Neural progenitor cell (in vitro differentiated cells): ENCODE results near the gene GBF1.

Source experiments
- EZH2 ChIP-seq: fragments of 200-600 bp; sonication (generic); IDR thresholded peaks from 2 replicates; pipeline ENCODE4 v1.6.1; 2017; ENCODE audit warnings: antibody characterized with exemption, mild to moderate bottlenecking, moderate library complexity
- TF ChIP-seq, protein P1 (sequence below): fragments of 200-600 bp; sonication (generic); IDR thresholded peaks from 2 replicates; pipeline ENCODE4 v1.5.1; 2017; ENCODE audit warnings: antibody characterized with exemption, mild to moderate bottlenecking

DNA sequence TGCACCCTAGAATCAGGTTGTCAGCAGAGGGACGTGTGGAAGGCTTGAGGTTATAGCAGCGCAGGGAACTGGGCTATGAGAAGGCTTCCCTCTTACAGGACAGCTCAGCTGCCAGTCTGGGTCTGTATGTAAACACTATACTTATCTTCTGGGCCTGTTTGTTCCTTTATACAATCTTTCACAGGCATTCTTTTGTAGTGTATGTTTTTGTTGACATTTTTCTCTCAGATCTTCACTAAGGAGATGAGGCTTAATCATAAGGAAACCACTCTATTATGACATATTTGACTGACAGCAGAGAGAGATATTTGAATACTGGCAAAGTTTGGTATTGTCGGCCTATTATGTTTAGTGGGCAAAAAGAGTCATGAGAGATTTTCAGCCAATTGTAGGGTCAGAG is 929 bp downstream of the GBF1 start:
- no peak for TF ChIP-seq EZH2
- TF ChIP-seq, protein P1, sequence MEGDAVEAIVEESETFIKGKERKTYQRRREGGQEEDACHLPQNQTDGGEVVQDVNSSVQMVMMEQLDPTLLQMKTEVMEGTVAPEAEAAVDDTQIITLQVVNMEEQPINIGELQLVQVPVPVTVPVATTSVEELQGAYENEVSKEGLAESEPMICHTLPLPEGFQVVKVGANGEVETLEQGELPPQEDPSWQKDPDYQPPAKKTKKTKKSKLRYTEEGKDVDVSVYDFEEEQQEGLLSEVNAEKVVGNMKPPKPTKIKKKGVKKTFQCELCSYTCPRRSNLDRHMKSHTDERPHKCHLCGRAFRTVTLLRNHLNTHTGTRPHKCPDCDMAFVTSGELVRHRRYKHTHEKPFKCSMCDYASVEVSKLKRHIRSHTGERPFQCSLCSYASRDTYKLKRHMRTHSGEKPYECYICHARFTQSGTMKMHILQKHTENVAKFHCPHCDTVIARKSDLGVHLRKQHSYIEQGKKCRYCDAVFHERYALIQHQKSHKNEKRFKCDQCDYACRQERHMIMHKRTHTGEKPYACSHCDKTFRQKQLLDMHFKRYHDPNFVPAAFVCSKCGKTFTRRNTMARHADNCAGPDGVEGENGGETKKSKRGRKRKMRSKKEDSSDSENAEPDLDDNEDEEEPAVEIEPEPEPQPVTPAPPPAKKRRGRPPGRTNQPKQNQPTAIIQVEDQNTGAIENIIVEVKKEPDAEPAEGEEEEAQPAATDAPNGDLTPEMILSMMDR: no peak
